Duodenal mucosa (tissue), 2 donors: ENCODE results near the gene ABCC8.
A peak's percentile ranks its signal among the peaks of the same experiment; 100 is the strongest.

Source experiments
- H3K27ac ChIP-seq: one replicate; pipeline ENCODE4 v1.7.0; 2013; ENCODE audit warnings: low read depth, low read length
- H3K27me3 ChIP-seq, 2 donors: one replicate each; pipeline ENCODE4 v1.7.0; 2013; ENCODE audit warnings: low read length in 2 of 2, control low read depth in 1 of 2; ENCODE audit not compliant: insufficient read depth in 2 of 2, control insufficient read depth in 1 of 2
- H3K36me3 ChIP-seq, 2 donors: one replicate each; pipeline ENCODE4 v1.7.0; 2013; ENCODE audit warnings: low read length in 2 of 2, control low read depth in 1 of 2; ENCODE audit not compliant: insufficient read depth in 2 of 2, control insufficient read depth in 1 of 2
- H3K4me1 ChIP-seq, 2 donors: one replicate each; pipeline ENCODE4 v1.7.0; 2013; ENCODE audit warnings: low read length in 2 of 2, control low read depth in 1 of 2; ENCODE audit not compliant: insufficient read depth in 2 of 2, control insufficient read depth in 1 of 2
- H3K4me3 ChIP-seq, 2 donors: one replicate each; pipeline ENCODE4 v1.7.0; 2013; ENCODE audit warnings: low read length in 2 of 2, low read depth in 1 of 2
- H3K9ac ChIP-seq, 2 donors: one replicate each; pipeline ENCODE4 v1.7.0; 2013; ENCODE audit warnings: low read length in 2 of 2, low read depth in 1 of 2
- H3K9me3 ChIP-seq, 2 donors: one replicate each; pipeline ENCODE4 v1.7.0; 2013; ENCODE audit warnings: low read length in 2 of 2, control low read depth in 1 of 2; ENCODE audit not compliant: control insufficient read depth in 1 of 2

The ABCC8 gene

DNA sequence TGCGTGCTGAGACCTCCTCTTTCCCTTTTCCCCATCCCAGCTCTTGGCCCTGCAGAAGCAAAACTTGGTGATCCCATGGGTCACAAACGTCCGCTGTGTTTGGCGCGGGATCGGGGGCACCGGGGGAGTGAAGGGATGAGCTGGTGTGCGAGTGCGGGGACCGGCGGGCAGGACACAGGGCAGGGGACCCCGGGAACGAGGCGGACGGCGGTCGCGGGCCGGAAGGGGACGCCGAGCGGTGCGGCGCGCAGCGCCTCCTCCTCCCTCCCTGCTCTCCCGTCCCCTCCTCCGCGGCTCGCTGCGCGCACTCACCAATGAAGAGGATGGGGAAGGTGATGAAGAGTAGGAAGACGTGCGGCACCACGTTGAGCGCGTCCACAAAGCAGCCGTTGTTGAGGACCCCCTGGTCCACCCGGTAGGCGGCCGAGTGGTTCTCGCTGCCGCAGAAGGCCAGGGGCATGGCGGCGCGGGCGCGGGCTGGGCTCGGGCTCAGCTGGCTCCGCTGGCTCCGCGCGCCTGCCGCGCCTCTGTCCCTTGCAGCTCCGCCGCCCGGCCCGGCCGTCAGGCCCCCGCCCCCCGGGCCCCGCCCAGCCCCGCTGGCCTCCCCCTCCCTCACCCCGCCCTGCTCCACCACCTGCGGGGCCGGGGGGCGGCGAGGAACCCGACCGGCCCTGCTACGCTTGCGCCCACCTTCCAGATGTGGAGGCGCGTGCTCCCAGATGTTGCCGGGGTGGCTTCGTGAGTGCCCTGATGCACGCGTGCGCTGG lies at the start of gene ABCC8:
Gene ABCC8, minus strand, starts transcription at position 529 of the 767 bp plus-strand sequence. Its CDS starts 69 bp downstream, at position 460.
- Histone ChIP-seq H3K27me3 (peaks cover 50 to 66% of the 10 kb centered on the region in 2 donors), H3K4me3 (peak within 1 kb of the TSS; percentile 23 to 50), H3K9me3 (no peaks in the 10 kb centered on the region), H3K9ac (no peak within 1 kb of the TSS), H3K4me1 (peaks cover 0 to 6% of the 10 kb centered on the region in 2 donors), H3K27ac (no peak within 1 kb of the TSS), H3K36me3 (no peaks in the 10 kb centered on the region)

DNA sequence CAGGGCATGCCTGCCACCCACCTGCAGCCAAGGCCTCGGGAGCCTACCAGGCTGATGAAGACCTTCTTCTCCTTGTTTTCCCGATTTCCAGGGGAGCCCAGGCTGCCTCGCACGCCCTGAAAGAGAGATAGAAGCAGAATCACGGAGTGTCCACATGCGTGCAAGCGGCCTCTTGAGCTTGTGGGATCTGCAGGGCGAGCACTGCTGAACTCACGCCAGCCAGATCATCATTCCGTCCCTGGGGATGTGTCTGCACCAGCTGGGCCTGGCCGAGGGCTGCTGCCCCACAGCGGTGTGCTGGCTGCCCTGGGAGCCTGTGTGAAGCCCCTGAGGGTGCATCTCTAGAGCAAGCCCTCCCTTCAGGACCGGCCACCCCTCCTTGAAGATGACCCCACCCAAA lies 49.7 kb upstream of the ABCC8 start:
- Histone ChIP-seq H3K36me3 (peaks cover 28 to 73% of the 10 kb centered on the region in 2 donors), H3K9ac (no peak overlapping the region), H3K27me3 (no peaks in the 10 kb centered on the region), H3K4me1 (peaks cover 10 to 18% of the 10 kb centered on the region in 2 donors), H3K27ac (no peak overlapping the region), H3K9me3 (no peaks in the 10 kb centered on the region), H3K4me3 (no peak overlapping the region)

DNA sequence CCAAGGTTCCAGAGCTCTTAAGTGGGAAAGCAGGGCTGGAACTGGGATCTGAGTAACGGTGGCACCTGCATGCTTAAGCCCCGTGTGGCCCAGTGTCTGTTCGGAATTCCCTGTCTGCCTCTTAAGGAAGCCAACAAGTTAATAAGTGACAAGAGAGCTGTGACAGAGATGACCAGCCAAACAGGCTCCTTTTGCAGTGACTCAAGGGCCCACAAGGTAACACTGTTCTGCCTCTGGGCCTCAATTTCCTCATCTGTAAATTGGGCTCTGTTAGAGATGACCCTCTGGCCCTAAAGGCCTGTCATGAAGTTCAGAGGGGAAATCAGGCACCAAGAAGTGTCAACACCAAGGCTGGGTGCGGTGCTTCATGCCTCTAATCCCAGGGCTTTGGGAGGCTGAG lies 48.9 kb upstream of the ABCC8 start:
- no peaks in the 10 kb centered on the region for H3K9me3 ChIP-seq
- H3K27me3 ChIP-seq = no peaks in the 10 kb centered on the region
- H3K27ac ChIP-seq = no peak overlapping the region
- H3K4me3 ChIP-seq = no peak overlapping the region
- peaks cover 6 to 12% of the 10 kb centered on the region in 2 donors for H3K4me1 ChIP-seq
- peaks cover 28 to 75% of the 10 kb centered on the region in 2 donors for H3K36me3 ChIP-seq
- H3K9ac ChIP-seq = no peak overlapping the region

DNA sequence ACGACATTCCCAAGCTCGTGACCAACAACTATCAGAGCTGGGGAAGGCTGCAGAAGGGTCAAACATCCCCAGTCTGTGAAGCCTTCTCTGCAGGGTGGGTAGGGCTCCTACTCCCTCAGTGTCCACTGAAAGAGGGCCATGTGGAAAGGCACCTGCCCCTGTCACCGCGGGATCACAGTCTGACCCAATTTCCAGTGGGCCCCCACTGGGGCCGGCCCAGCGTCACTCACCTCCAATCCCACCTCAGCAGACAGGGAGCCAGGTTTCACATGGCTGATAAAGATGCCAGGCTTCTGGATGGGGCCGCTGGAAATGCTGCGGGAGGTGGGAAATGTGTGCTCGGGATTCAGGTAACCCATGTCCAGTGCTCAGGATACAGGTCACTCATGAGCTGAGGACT lies 47.6 kb upstream of the ABCC8 start:
- Histone ChIP-seq H3K4me3 (no peak overlapping the region), H3K9me3 (no peaks in the 10 kb centered on the region), H3K4me1 (peaks cover 6 to 12% of the 10 kb centered on the region in 2 donors), H3K9ac (no peak overlapping the region), H3K27me3 (no peaks in the 10 kb centered on the region), H3K27ac (no peak overlapping the region), H3K36me3 (peaks cover 33 to 78% of the 10 kb centered on the region in 2 donors)

DNA sequence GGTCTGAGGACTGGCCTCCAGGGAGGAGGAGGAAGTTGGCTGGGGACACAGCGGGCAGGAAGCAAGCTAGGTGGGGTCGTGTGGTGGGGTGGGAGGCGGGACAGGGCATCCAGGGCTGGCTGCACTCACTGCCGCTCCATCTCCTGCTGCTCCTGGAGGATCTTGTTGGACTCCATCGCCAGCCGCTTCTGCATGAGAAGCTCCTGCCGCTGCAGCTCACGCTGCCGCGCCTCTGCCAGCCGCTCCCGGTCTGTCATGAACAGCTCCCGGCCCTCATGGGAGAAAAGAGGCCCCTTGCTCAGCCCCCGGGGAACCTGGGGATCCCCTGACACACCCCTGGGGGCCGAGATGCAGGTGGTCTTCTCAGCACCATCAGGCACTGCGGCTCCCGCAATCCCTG lies 46.0 kb upstream of the ABCC8 start:
- Histone ChIP-seq H3K9me3 (no peaks in the 10 kb centered on the region), H3K4me1 (peaks cover under 1 to 2% of the 10 kb centered on the region in 2 donors), H3K36me3 (peaks cover 34 to 83% of the 10 kb centered on the region in 2 donors), H3K9ac (no peak overlapping the region), H3K27me3 (no peaks in the 10 kb centered on the region), H3K27ac (no peak overlapping the region), H3K4me3 (no peak overlapping the region)

DNA sequence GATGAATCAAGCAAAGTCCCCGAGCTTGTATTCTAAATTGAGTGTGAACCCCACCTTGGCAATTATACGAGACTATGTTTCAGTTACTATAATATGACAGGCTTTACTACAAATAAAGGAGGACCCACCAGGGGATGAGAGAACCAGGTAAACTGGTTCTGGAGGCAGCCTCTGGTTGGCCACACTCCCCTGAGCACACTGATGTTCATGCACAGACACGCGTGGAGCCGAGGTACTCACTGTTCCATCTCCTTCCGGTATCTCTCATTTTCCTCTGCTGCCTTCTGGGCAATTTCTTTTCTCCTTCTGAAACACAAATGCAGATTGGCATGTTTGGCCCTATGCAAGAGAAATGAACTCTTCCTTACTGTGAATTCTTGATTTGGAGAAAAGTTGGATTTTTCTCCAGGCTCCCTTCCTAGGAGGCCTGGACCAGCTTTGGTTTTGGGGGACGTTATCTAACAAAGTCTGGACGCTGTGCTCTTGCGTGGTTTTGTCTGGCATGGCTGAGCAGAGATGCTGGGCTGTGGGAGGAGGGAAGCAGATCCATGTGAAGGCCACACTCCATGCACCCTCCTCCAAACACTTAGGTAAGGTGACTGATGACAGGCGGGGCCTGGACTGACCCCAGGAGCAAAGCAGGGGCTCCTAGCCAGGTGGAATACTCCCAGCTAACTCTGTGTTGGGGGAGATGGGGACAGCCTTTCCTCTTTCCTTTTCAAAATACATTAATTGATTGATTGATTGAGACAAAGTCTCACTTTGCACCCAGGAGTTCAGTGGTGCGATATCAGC lies 44.7 kb upstream of the ABCC8 start:
- H3K27me3 ChIP-seq = no peaks in the 10 kb centered on the region
- H3K4me3 ChIP-seq = no peak overlapping the region
- H3K9ac ChIP-seq = no peak overlapping the region
- peaks cover 33 to 89% of the 10 kb centered on the region in 2 donors for H3K36me3 ChIP-seq
- no peak overlapping the region for H3K27ac ChIP-seq
- no peaks in the 10 kb centered on the region for H3K9me3 ChIP-seq
- no peaks in the 10 kb centered on the region for H3K4me1 ChIP-seq

DNA sequence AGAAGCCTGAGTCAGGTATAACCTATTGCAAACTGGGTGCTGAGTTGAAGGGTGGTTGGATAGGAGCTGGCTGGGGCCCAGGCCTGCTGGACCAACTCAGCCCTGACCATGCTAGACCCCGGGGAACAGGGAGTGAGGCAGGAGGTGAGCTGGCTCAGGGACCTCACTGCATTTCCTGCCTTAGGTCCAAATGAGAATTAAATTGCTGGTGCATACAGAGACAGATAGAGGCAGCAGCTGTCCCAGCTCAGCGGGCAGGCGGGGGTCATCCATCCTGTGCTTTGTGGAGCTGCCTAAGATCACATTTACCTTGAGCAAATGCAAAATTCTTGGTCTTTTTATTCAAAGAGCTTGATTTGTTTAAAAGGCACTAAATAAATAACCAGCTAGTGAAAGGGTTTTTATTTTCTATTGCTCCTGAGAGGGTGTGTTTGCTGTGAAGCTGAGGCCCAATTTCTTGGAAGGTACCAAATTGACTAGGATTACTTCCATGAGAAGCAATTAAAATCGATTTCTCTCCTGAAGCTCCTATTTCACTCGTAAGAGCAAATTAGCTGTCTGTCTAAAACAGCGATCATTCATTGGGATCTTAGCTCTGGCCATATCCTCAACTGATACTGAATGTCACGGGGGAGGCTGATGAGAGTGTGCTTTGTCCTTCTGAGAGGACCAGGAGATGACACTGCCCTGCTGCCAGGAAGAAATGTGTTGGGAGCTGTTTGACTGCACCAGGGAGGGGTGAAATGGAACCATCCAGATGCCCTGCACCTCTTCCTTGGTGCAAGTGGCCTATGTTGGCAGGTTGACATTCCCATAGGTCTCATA lies 42.6 kb upstream of the ABCC8 start:
- no peaks in the 10 kb centered on the region for H3K27me3 ChIP-seq
- H3K4me3 ChIP-seq = no peak overlapping the region
- H3K27ac ChIP-seq = no peak overlapping the region
- no peaks in the 10 kb centered on the region for H3K9me3 ChIP-seq
- H3K4me1 ChIP-seq = no peaks in the 10 kb centered on the region
- H3K36me3 ChIP-seq = peaks cover 27 to 88% of the 10 kb centered on the region in 2 donors
- no peak overlapping the region for H3K9ac ChIP-seq

DNA sequence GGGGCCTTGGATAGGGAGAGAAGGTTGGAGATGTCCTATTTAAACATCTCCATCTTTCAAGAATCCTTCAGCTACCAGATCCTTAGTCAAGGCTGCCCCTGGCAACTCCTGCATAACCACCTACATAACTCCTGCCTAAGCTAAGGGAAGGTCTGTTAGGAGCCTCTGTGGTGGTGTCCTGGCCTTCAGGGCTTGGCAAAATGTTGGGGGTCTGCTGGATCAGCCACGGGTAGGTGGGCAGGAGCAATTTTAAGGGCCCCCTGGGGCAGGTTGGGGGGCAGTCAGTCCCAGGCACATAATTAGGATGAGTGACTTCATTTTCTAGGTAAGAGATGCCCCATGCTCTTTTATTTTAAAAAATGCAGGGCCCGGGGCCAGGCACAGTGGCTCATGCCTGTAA lies 41.7 kb upstream of the ABCC8 start:
- no peaks in the 10 kb centered on the region for H3K27me3 ChIP-seq
- no peaks in the 10 kb centered on the region for H3K9me3 ChIP-seq
- no peak overlapping the region for H3K4me3 ChIP-seq
- no peak overlapping the region for H3K9ac ChIP-seq
- no peaks in the 10 kb centered on the region for H3K4me1 ChIP-seq
- H3K36me3 ChIP-seq = peaks cover 21 to 80% of the 10 kb centered on the region in 2 donors
- H3K27ac ChIP-seq = no peak overlapping the region

DNA sequence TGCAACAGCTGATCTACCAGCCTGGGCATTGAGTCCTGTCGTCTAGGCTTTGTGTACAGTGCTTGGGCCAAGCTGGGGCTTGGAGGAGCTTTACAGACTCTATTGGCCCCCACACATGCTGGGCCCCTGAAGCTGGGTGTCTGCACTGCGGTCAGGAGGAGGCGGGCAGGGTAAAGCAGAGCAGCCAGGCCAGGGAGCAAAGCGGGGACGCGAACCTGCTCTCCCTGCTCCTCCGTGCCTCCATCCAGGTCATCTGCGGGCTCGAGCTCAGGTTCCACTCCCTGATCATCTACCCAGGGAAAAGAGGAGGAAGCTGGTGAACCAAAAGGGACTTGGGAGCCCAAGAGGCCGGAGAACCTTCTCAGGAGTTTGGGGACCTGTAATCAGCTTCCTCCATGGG lies 40.5 kb upstream of the ABCC8 start:
- H3K27me3 ChIP-seq = no peaks in the 10 kb centered on the region
- H3K4me3 ChIP-seq = no peak overlapping the region
- H3K9me3 ChIP-seq = no peaks in the 10 kb centered on the region
- H3K4me1 ChIP-seq = no peaks in the 10 kb centered on the region
- peaks cover 25 to 76% of the 10 kb centered on the region in 2 donors for H3K36me3 ChIP-seq
- H3K9ac ChIP-seq = no peak overlapping the region
- H3K27ac ChIP-seq = no peak overlapping the region
